ENCODE data around the gene SLC30A4. TPM values are rescaled to one million over a fixed set of nuclear protein-coding genes. Genes with fewer than 3 reads are reported as not detected.

SLC30A4 gene
- total and polyA plus RNA-seq, 2 of the 8 experiments (the other 6 are each of a cell fraction or from before 2014, with no cell fraction given), result under 0.01 to 0.07 TPM

- CTCF ChIA-PET (ENCODE audit: partially characterized antibody), result interaction anchor here (0.9 to 1.8 kb wide), 3 partner anchors 10 to 20 kb away, joined by 3 to 9 read pairs (median 5); no protein-coding TSS in a partner anchor
- no peaks in the 10 kb centered on the region for H3K23me2 ChIP-seq (ENCODE audit: low read depth, low read length)
- H4K5ac ChIP-seq (ENCODE audit: insufficient read length, low read depth, low read length), result no peak overlapping the region
- H3K4me1 ChIP-seq (replicated peaks in 1 of 4; ENCODE audit: control insufficient read depth in 3 of 4, insufficient read depth in 4 of 4, low read length in 3 of 4), result peaks cover 0 to 5% (median 0%) of the 10 kb centered on the region in 4 experiments; a peak in 2 of 7 replicates
- no peaks in the 10 kb centered on the region for H3K79me2 ChIP-seq (ENCODE audit: control insufficient read depth in 1 of 2, insufficient read depth in 2 of 2, low read length in 2 of 2)
- H3K4me2 ChIP-seq (ENCODE audit: insufficient read depth in 1 of 2, low read depth in 2 of 2, low read length in 2 of 2), result no peak overlapping the region
- H4K91ac ChIP-seq (replicated peaks; ENCODE audit: insufficient read length, low read length), result no peak overlapping the region
- no peak overlapping the region for H3K4me3 ChIP-seq (ENCODE audit: extremely low read depth in 1 of 4, insufficient read depth in 2 of 4, low read depth in 3 of 4, low read length in 4 of 4)
- H3K23ac ChIP-seq (ENCODE audit: insufficient read length), result no peak overlapping the region
- no peak overlapping the region for H3K14ac ChIP-seq (ENCODE audit: insufficient read length)
- peaks cover 0 to 3% (median 0%) of the 10 kb centered on the region in 4 experiments; a peak in 2 of 7 replicates for H3K27me3 ChIP-seq (replicated peaks in 1 of 4; ENCODE audit: control insufficient read depth in 3 of 4, extremely low read depth in 1 of 4, insufficient read depth in 3 of 4, low read length in 3 of 4)
- no peak overlapping the region for H3K18ac ChIP-seq (ENCODE audit: extremely low read depth, low read length)
- no peak overlapping the region for H3K27ac ChIP-seq (ENCODE audit: low read depth, low read length)
- no peaks in the 10 kb centered on the region for H4K20me1 ChIP-seq (replicated peaks in 1 of 2; ENCODE audit: control insufficient read depth in 1 of 2, insufficient read depth in 2 of 2, low read length in 2 of 2)
- H3K4ac ChIP-seq (replicated peaks; ENCODE audit: insufficient read length, low read depth, low read length), result no peak overlapping the region
- no peak overlapping the region for H2BK15ac ChIP-seq (ENCODE audit: low read length)
- no peak overlapping the region for H4K8ac ChIP-seq (ENCODE audit: extremely low read depth, insufficient read depth, low read length)
- no peak overlapping the region for H2BK5ac ChIP-seq (ENCODE audit: low read depth, low read length)
- H3K9ac ChIP-seq (replicated peaks in 1 of 4; ENCODE audit: extremely low read depth in 1 of 4, low read depth in 3 of 4, low read length in 3 of 4), result no peak overlapping the region
- no peak overlapping the region for H3K56ac ChIP-seq (replicated peaks; ENCODE audit: insufficient read length, low read depth, low read length)
- WGBS, 2 experiments (ENCODE audit: extremely low coverage in 1 of 2, insufficient coverage in 1 of 2, insufficient read length in 1 of 2, insufficient replicate concordance in 2 of 2, low coverage in 1 of 2, low lambda C conversion rate in 2 of 2, missing lambda C conversion rate in 1 of 2), result 93% methylated on average over 4 of the region's 4 CpGs; no CpG with 5 or more reads in 1 of the 2 experiments
- DNase-seq (ENCODE audit: low read depth in 1 of 2, low spot score in 2 of 2) (no peak), FAIRE-seq (no peak)
- H2BK120ac ChIP-seq (replicated peaks; ENCODE audit: low read depth, low read length), result no peak overlapping the region
- no peak overlapping the region for H2BK20ac ChIP-seq (ENCODE audit: low read length)
- H3K36me3 ChIP-seq (ENCODE audit: control insufficient read depth in 2 of 4, insufficient read depth in 4 of 4, low read length in 3 of 4), result no peaks in the 10 kb centered on the region
- no peak overlapping the region for H2AFZ ChIP-seq (ENCODE audit: low read length)
- no peaks in the 10 kb centered on the region; the same call in 1 of the 2 replicates for H3K79me1 ChIP-seq (ENCODE audit: low read depth, low read length)
- H2AK5ac ChIP-seq (ENCODE audit: low read depth, low read length), result no peak overlapping the region
- POLR2A ChIA-PET (ENCODE audit: partially characterized antibody), result interaction anchor here (1.0 to 1.4 kb wide), 2 partner anchors 17 to 963 kb away, joined by 3 read pairs; no protein-coding TSS in a partner anchor
- H3K9me3 ChIP-seq (ENCODE audit: insufficient read depth in 2 of 2, low read depth in 1 of 2, low read length in 1 of 2), result peaks cover 6 to 8% of the 10 kb centered on the region in 2 experiments
- no peak overlapping the region for H2BK12ac ChIP-seq (ENCODE audit: low read depth, low read length)
- no peak for TF ChIP-seq RBBP5 (IDR thresholded peaks at IDR 0.05; ENCODE audit: borderline replicate concordance, low read depth, low read length)
- TF ChIP-seq SRF (IDR thresholded peaks at IDR 0.05; ENCODE audit: low read depth, low read length), result no peak
- no peak for TF ChIP-seq EP300 (IDR thresholded peaks at IDR 0.05; ENCODE audit: borderline replicate concordance in 1 of 2, low read depth in 2 of 2, low read length in 2 of 2)
- no peak for TF ChIP-seq TAF7 (optimal IDR thresholded peaks at IDR 0.05; ENCODE audit: borderline replicate concordance, low read depth, low read length)
- TF ChIP-seq ZNF274 (IDR thresholded peaks at IDR 0.05; ENCODE audit: borderline replicate concordance, extremely low read depth, low read length), result no peak
- TF ChIP-seq NRF1 (IDR thresholded peaks at IDR 0.05; ENCODE audit: low read depth, low read length), result no peak
- no peak for TF ChIP-seq CHD1 (IDR thresholded peaks at IDR 0.05; ENCODE audit: low read depth, low read length)
- TF ChIP-seq E2F6 (IDR thresholded peaks at IDR 0.05), result no peak
- no peak for TF ChIP-seq SP4 (IDR thresholded peaks at IDR 0.05; ENCODE audit: low read length)
- TF ChIP-seq EGR1 (IDR thresholded peaks at IDR 0.05; ENCODE audit: borderline replicate concordance, low read depth, low read length), result no peak
- TF ChIP-seq HDAC6 (IDR thresholded peaks at IDR 0.05; ENCODE audit: low read depth, low read length), result no peak
- TF ChIP-seq CREB1 (IDR thresholded peaks at IDR 0.05), result no peak
- no peak for TF ChIP-seq GTF2F1 (IDR thresholded peaks at IDR 0.05; ENCODE audit: borderline replicate concordance, low read depth, low read length)
- no peak for TF ChIP-seq EZH2 (IDR thresholded peaks at IDR 0.05; ENCODE audit: low read depth, low read length, severe bottlenecking)
These were observed 73.2 kb downstream of the SLC30A4 start for GRCh38 chr15:45449395-45449794.

Measured in H1 (cell line).